Measurements from ENCODE around the gene LZIC. TPM values are rescaled to one million over a fixed set of nuclear protein-coding genes. Genes with fewer than 3 reads are reported as not detected.

LZIC gene
- polyA plus RNA-seq, 2 of the 4 experiments (the other 2 are of a cell fraction) = 24.5 to 29.0 TPM

- no peak for DNase-seq (ENCODE audit: low read depth in 1 of 2, low spot score in 1 of 2)
- ATAC-seq = no peak
- CTCF ChIA-PET = interaction anchor here (0.8 kb wide), 1 partner anchor 38 kb away, joined by 3 read pairs; no protein-coding TSS in a partner anchor
- H3K9me3 ChIP-seq = no peaks in the 10 kb centered on the region
- FAIRE-seq = no peak
- no peak overlapping the region for H3K4me3 ChIP-seq
- POLR2A ChIA-PET = no interaction called here
- no peak overlapping the region for H3K27ac ChIP-seq
- 83% methylated on average over 11 of the region's 12 CpGs for WGBS (ENCODE audit: missing lambda C conversion rate)
- no peak overlapping the region for H3K4me2 ChIP-seq
- no peak for TF ChIP-seq NR3C1 (IDR thresholded peaks at IDR 0.05)
- TF ChIP-seq TP53 (CRISPR knock-in tag; IDR thresholded peaks at IDR 0.05) = no peak
- TF ChIP-seq TFCP2L1 (CRISPR knock-in tag; IDR thresholded peaks at IDR 0.05) = no peak
- no peak for TF ChIP-seq NFE2L2 (conservative IDR thresholded peaks at IDR 0.05; ENCODE audit: low read length)
- no peak for TF ChIP-seq ZC3H11A (IDR thresholded peaks at IDR 0.05)
- TF ChIP-seq FOSB (CRISPR knock-in tag; IDR thresholded peaks at IDR 0.05) = no peak
- TF ChIP-seq HDAC2 (IDR thresholded peaks at IDR 0.05) = no peak
- no peak for TF ChIP-seq MAFK (IDR thresholded peaks at IDR 0.05; ENCODE audit: partially characterized antibody)
- TF ChIP-seq JUN (IDR thresholded peaks at IDR 0.05) = no peak
- no peak for TF ChIP-seq HES2 (IDR thresholded peaks at IDR 0.05)
- no peak for TF ChIP-seq MAZ (IDR thresholded peaks at IDR 0.05; ENCODE audit: borderline replicate concordance, low read depth, low read length)
- no peak for TF ChIP-seq RNF2 (IDR thresholded peaks at IDR 0.05; ENCODE audit: borderline replicate concordance, low read depth)
- TF ChIP-seq KDM5A (IDR thresholded peaks at IDR 0.05) = no peak
- no peak for TF ChIP-seq RFX5 (IDR thresholded peaks at IDR 0.05)
- no peak for TF ChIP-seq EHMT2 (IDR thresholded peaks at IDR 0.05; ENCODE audit: low read depth)
- no peak for TF ChIP-seq POLR2A (IDR thresholded peaks at IDR 0.05; ENCODE audit: low read length)
- peaks cover 13% of the 10 kb centered on the region; the same call in 2 of the 3 replicates for H3K4me1 ChIP-seq
These were observed 30.8 kb downstream of the LZIC start for GRCh38 chr1:9912264-9912936.

- ATAC-seq = peak; percentile 96 to 99
- peaks cover 13% of the 10 kb centered on the region; the same call in 2 of the 3 replicates for H3K4me1 ChIP-seq
- FAIRE-seq = no peak
- CTCF ChIA-PET = interaction anchor here (0.5 kb wide), 1 partner anchor 292 kb away, joined by 3 read pairs; no protein-coding TSS in a partner anchor
- peak overlapping the region; percentile 79 to 86 for H3K27ac ChIP-seq
- peak overlapping the region; percentile 51 for H3K4me3 ChIP-seq
- WGBS (ENCODE audit: missing lambda C conversion rate) = under 1% methylated on average over 19 of the region's 45 CpGs
- no peak for TF ChIP-seq CBX2 (IDR thresholded peaks at IDR 0.05; ENCODE audit: borderline replicate concordance, low read depth)
- TF ChIP-seq SREBF2 (IDR thresholded peaks at IDR 0.05) = no peak
- TF ChIP-seq EHF (CRISPR knock-in tag; IDR thresholded peaks at IDR 0.05) = no peak
- no peak for TF ChIP-seq CHD4 (IDR thresholded peaks at IDR 0.05; ENCODE audit: borderline replicate concordance)
- TF ChIP-seq HOXB5 (CRISPR knock-in tag; IDR thresholded peaks at IDR 0.05) = no peak
- no peak for TF ChIP-seq NFE2L2 (conservative IDR thresholded peaks at IDR 0.05; ENCODE audit: low read length)
- no peak for TF ChIP-seq MAFK (IDR thresholded peaks at IDR 0.05; ENCODE audit: partially characterized antibody)
- no peak for TF ChIP-seq ZFP36 (IDR thresholded peaks at IDR 0.05; ENCODE audit: borderline replicate concordance, partially characterized antibody)
- no peak for TF ChIP-seq RCOR1 (IDR thresholded peaks at IDR 0.05; ENCODE audit: low read depth, low read length)
- TF ChIP-seq CHD2 (IDR thresholded peaks at IDR 0.05; ENCODE audit: low read length, partially characterized antibody) = no peak
- no peak for TF ChIP-seq JUNB (IDR thresholded peaks at IDR 0.05)
- peak; percentile 73 for TF ChIP-seq POLR2A (IDR thresholded peaks at IDR 0.05; ENCODE audit: low read length)
- TF ChIP-seq PHF8 (IDR thresholded peaks at IDR 0.05; ENCODE audit: borderline replicate concordance, low read depth) = peak; percentile 41; the same call in 1 of the 2 replicates
- TF ChIP-seq ZC3H11A (IDR thresholded peaks at IDR 0.05) = no peak
- TF ChIP-seq TFCP2L1 (CRISPR knock-in tag; IDR thresholded peaks at IDR 0.05) = no peak
- no peak for TF ChIP-seq FOSB (CRISPR knock-in tag; IDR thresholded peaks at IDR 0.05)
- peak; percentile 90 to 98 for DNase-seq (ENCODE audit: low read depth in 1 of 2, low spot score in 1 of 2)
- POLR2A ChIA-PET = interaction anchor here (0.6 to 1.0 kb wide), 3 partner anchors 10 to 126 kb away, joined by 3 to 10 read pairs (median 3); partner anchors contain the start of genes LZIC and NMNAT1
- peak overlapping the region; percentile 75 for H3K4me2 ChIP-seq
- no peaks in the 10 kb centered on the region for H3K9me3 ChIP-seq
These were observed 32.6 kb downstream of the LZIC start for GRCh38 chr1:9910423-9911178.

Data from A549 (cell line).